Body of pancreas (tissue), 4 donors: Measurements from ENCODE around the gene NKD1. TPM values are rescaled to one million over a fixed set of nuclear protein-coding genes. Genes with fewer than 3 reads are reported as not detected.
A peak's percentile ranks its signal among the peaks of the same experiment; 100 is the strongest.

ENCODE experiments used
- ATAC-seq: fragments of 150-250 bp; one replicate; pipeline ENCODE4 v1.9.1; 2016
- DNase-seq, 4 donors: peaks; one replicate each; pipeline ENCODE4 v3.0.0-alpha.2; 2019
- H3K27ac ChIP-seq, 4 donors: fragments of 200-600 bp; sonication (generic); 1 replicate in 3 of 4; 2 replicates in 1 of 4; pipeline versions ENCODE4 v1.5.1 to v1.6.1; 2016 to 2019; ENCODE audit warnings: mild to moderate bottlenecking in 1 of 4, mixed read lengths in 1 of 4, moderate library complexity in 1 of 4
- H3K27me3 ChIP-seq, 2 donors: fragments of 200-600 bp; sonication (generic); one replicate each; pipeline ENCODE4 v1.6.0; 2016; ENCODE audit warnings: mild to moderate bottlenecking in 1 of 2
- H3K36me3 ChIP-seq, 2 donors: fragments of 200-600 bp; sonication (generic); replicated peaks in 1 of 2; 2 replicates each; pipeline ENCODE4 v1.5.1; 2016; ENCODE audit warnings: low read depth in 2 of 2; ENCODE audit not compliant: insufficient read depth in 1 of 2
- H3K4me1 ChIP-seq: fragments of 200-600 bp; sonication (generic); one replicate; pipeline ENCODE4 v1.6.0; 2016
- H3K4me3 ChIP-seq, 2 donors: fragments of 200-600 bp; sonication (generic); 1 replicate in 1 of 2; 2 replicates in 1 of 2; pipeline ENCODE4 v1.5.1; 2016 to 2019
- H3K9me3 ChIP-seq, 3 donors: fragments of 200-600 bp; sonication (generic); 1 replicate in 2 of 3; 2 replicates in 1 of 3; pipeline ENCODE4 v1.5.1; 2016
- CTCF ChIP-seq, 7 experiments: fragments of 450-650 bp in 4 of 7; fragments of 200-600 bp in 3 of 7; sonication (generic) in 3 of 7; IDR thresholded peaks; one replicate each; pipeline ENCODE4 v1.5.1; 2016 to 2019; ENCODE audit warnings: antibody characterized with exemption in 7 of 7
- POLR2A ChIP-seq, 3 donors: fragments of 450-650 bp; IDR thresholded peaks; one replicate each; pipeline ENCODE4 v1.6.1; 2016; ENCODE audit warnings: antibody characterized with exemption in 3 of 3, mild to moderate bottlenecking in 2 of 3
- WGBS, 2 donors: methylation state at CpG; one replicate each; pipeline ENCODE4 v1.1.5; 2017; 5-methylcytosine and 5-hydroxymethylcytosine counted together
- intact Hi-C: fragments of 100-400 bp; cut with DNase I; formaldehyde crosslinking; loops from one replicate; pipeline ENCODE4 v1.15.1; 2023
- total RNA-seq, 2 donors: library from RNA; depleted of rRNA; stranded (reverse); fragments of >200 nt; gene quantifications; one replicate each; pipeline ENCODE4 v1.1.0, GENCODE V29; 2016

NKD1 gene
- total RNA-seq, 2 donors from 2014 or later: 2.0 to 4.9 TPM

- TF ChIP-seq CTCF (IDR thresholded peaks at IDR 0.05) (no peak), POLR2A (IDR thresholded peaks at IDR 0.05) (no peak)
- no peaks in the 10 kb centered on the region for H3K9me3 ChIP-seq
- ATAC-seq: no peak
- H3K27me3 ChIP-seq: no peaks in the 10 kb centered on the region
- no peak overlapping the region for H3K27ac ChIP-seq
- intact Hi-C loops: no loop called here
- no peaks in the 10 kb centered on the region for H3K36me3 ChIP-seq
- 95% methylated on average over 10 of the region's 10 CpGs for WGBS, 2 donors
- no peak overlapping the region for H3K4me3 ChIP-seq
- no peak for DNase-seq
- peaks cover 11% of the 10 kb centered on the region for H3K4me1 ChIP-seq
Measured at GRCh38 chr16:50611995-50612848, 64.0 kb downstream of the NKD1 start.

- Histone ChIP-seq H3K4me3 (no peak overlapping the region), H3K27me3 (no peaks in the 10 kb centered on the region), H3K4me1 (peaks cover 12% of the 10 kb centered on the region), H3K9me3 (no peaks in the 10 kb centered on the region), H3K36me3 (no peaks in the 10 kb centered on the region), H3K27ac (no peak overlapping the region)
- no peak for TF ChIP-seq POLR2A (IDR thresholded peaks at IDR 0.05)
- no peak for TF ChIP-seq CTCF (IDR thresholded peaks at IDR 0.05)
- ATAC-seq (no peak), DNase-seq (no peak)
- WGBS, 2 donors: 84 to 93% methylated on average over 6 of the region's 6 CpGs
- intact Hi-C loops: no loop called here
Measured at GRCh38 chr16:50612849-50613198, 64.6 kb downstream of the NKD1 start.

- Histone ChIP-seq H3K9me3 (no peaks in the 10 kb centered on the region), H3K27ac (no peak overlapping the region), H3K36me3 (no peaks in the 10 kb centered on the region), H3K4me3 (no peak overlapping the region), H3K4me1 (peaks cover 12% of the 10 kb centered on the region), H3K27me3 (no peaks in the 10 kb centered on the region)
- ATAC-seq: peak; percentile 16
- intact Hi-C loops: no loop called here
- no peak for DNase-seq
- no peak for TF ChIP-seq CTCF (IDR thresholded peaks at IDR 0.05)
- TF ChIP-seq POLR2A (IDR thresholded peaks at IDR 0.05): no peak
- 80 to 83% methylated on average over 19 to 20 of the region's 20 CpGs for WGBS, 2 donors
Measured at GRCh38 chr16:50613281-50613963, 65.2 kb downstream of the NKD1 start.

GRCh38 chr16:50613964-50614474 is 65.8 kb downstream of the NKD1 start:
- WGBS, 2 donors: 91 to 93% methylated on average over 7 of the region's 7 CpGs
- Histone ChIP-seq H3K27ac (no peak overlapping the region), H3K4me3 (no peak overlapping the region), H3K27me3 (no peaks in the 10 kb centered on the region), H3K4me1 (peaks cover 12% of the 10 kb centered on the region), H3K36me3 (no peaks in the 10 kb centered on the region), H3K9me3 (no peaks in the 10 kb centered on the region)
- DNase-seq: no peak
- TF ChIP-seq CTCF (IDR thresholded peaks at IDR 0.05) (no peak), POLR2A (IDR thresholded peaks at IDR 0.05) (no peak)
- ATAC-seq: no peak
- intact Hi-C loops: no loop called here
